ENCODE measurements around the gene PTPRS.

GRCh38 chr19:5302396-5302795, 38.2 kb downstream of the PTPRS start:
- TF ChIP-seq CTCF (IDR thresholded peaks at IDR 0.05): no peak
- no peak for TF ChIP-seq ZFX (IDR thresholded peaks at IDR 0.05; ENCODE audit: borderline replicate concordance)

Measured in 22Rv1 (cell line).